AG10803 (cell line): Measurements from ENCODE around the gene FYB1.

Experiments
- DNase-seq: peaks from one replicate; pipeline ENCODE4 v3.0.0; 2010; ENCODE audit warnings: low read depth
- H3K4me3 ChIP-seq: 2 replicates; pipeline ENCODE4 v1.5.1; 2011; ENCODE audit warnings: mild to moderate bottlenecking, low read length, control low read depth
- CTCF ChIP-seq: conservative IDR thresholded peaks from 2 replicates; pipeline ENCODE4 v1.5.1; 2011; ENCODE audit warnings: mild to moderate bottlenecking, low read length, control low read depth, inconsistent platforms

The FYB1 gene

GRCh38 chr5:39191216-39191615 lies 28.1 kb downstream of the FYB1 start:
- H3K4me3 ChIP-seq, result no peak overlapping the region
- no peak for TF ChIP-seq CTCF
- no peak for DNase-seq

GRCh38 chr5:39190311-39191102 lies 28.9 kb downstream of the FYB1 start:
- no peak overlapping the region for H3K4me3 ChIP-seq

GRCh38 chr5:39189292-39189955 lies 29.9 kb downstream of the FYB1 start:
- no peak overlapping the region for H3K4me3 ChIP-seq
- DNase-seq, result no peak
- no peak for TF ChIP-seq CTCF

More at GRCh38 chr5:39190311-39191102, 28.9 kb downstream of the FYB1 start:
- TF ChIP-seq CTCF, result no peak
- no peak for DNase-seq

- TF ChIP-seq CTCF, result no peak
- no peak overlapping the region for H3K4me3 ChIP-seq
- DNase-seq, result no peak
Measured at GRCh38 chr5:39187831-39188731, 31.3 kb downstream of the FYB1 start.

GRCh38 chr5:39186722-39187539 lies 32.4 kb downstream of the FYB1 start:
- TF ChIP-seq CTCF, result no peak
- DNase-seq, result no peak
- H3K4me3 ChIP-seq, result no peak overlapping the region

- DNase-seq, result no peak
- H3K4me3 ChIP-seq, result no peak overlapping the region
- TF ChIP-seq CTCF, result no peak
Measured at GRCh38 chr5:39186289-39186688, 33.1 kb downstream of the FYB1 start.
